ENCODE data around the gene MROH2A.
"Not testable (repeated sequence)": the region's sequence is repeated elsewhere in the genome, so short reads cannot be mapped to it uniquely, and the experiment has no call there.

MROH2A gene

DNA sequence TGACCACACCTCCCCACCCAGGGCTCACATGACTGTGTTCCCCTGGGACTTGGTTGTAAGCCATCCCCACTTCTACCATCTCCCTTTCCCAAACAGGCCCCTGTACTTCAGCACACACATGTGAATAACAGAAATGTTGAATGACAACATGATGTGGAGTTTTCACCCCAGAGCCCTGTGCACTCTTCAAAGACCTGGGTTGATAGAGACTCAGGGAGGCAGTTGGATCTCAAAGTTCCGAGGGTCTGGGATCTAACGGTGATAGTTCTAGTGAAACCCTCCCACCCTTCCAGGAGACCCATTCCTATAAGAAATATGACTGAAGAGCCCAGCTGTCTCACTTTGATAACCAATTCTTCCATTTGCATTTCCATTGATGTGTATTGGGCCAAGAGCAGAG, at the start of gene MROH2A:
MROH2A (plus strand) TSS at position 301 of the 400 bp plus-strand sequence. CDS start 1,029 bp downstream, outside the sequence.
- no peak for DNase-seq

GRCh38 chr2:233728723-233729301, 49.3 kb upstream of the MROH2A start, which contains the start of gene UGT1A3:
UGT1A3 (plus strand) TSS chr2:233729042; CDS start chr2:233729127, 85 bp downstream.
- no peak for DNase-seq

GRCh38 chr2:233736868-233737653, 41.1 kb upstream of the MROH2A start:
- not testable (repeated sequence) for DNase-seq

- DNase-seq = no peak
These were observed 37.3 kb upstream of the MROH2A start for GRCh38 chr2:233740870-233741269.

DNA sequence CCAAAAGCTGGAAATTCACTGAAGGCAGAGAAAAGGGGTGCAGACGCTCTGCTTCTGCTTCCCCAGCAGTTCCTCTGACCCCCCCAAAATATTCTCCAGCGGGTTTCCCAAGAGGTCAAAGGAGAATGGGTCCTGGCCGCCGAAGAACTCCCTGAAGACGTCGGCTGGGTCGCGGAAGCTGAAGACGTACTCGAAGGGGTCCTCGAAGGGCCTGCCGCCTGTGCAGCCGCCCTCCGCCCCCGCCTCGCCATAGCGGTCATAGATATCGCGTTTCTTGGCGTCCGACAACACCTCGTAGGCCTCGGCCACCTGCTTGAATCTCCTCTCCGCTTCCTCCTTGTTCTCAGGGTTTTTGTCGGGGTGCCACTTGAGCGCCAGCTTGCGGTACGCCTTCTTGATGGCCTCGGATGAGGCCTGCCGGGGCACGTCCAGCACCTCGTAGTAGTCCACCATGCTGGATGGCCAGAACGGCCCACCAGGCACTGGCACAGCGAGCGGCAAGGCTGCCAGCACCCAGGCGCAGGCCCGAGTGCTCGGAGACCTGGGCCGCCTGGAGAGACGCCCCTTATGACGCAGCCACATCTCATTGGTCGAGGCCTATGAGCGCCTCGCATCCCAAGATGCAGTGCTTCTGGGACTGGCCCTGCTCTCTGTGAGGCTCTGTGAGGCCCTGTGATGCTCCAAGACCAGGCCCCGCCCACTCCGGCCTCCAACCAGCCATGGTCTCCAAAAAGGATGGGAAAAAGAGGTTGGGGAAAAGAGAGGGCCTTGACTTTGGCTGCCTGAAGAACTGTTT, 34.5 kb upstream of the MROH2A start:
- no peak for DNase-seq

DNA sequence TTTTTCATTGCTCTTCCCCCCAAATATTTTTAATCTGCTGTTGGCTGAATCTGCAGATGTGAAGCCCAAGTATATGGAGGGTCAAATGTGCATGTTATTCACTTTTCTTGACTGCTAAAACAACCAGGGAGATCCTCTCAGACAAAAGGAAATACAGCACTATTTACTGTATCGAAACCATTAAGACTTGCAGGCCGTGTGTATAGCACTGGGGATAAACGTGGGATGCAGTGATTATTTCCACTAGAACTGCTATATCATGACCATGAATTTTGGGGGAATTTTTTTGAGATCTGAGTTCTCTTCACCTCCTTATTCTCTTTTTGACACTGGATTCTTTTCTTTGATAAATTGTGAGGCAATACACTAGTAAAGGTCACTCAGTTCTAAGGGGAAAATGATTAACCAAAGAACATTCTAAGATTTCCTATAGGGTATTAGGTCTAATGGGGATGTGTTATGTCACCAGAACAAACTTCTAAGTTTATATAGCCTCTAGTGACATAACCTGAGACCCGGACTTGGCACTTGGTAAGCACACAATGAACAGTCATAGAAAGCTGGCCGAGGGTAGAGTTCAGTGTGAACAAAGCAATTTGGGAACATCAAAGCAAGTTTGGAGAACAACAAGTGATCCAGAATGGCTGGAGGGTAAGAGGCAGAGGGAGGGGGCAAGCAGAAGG, 32.9 kb upstream of the MROH2A start:
- no peak for DNase-seq

GRCh38 chr2:233745838-233746237, 32.3 kb upstream of the MROH2A start:
- DNase-seq = not testable (repeated sequence)

DNA sequence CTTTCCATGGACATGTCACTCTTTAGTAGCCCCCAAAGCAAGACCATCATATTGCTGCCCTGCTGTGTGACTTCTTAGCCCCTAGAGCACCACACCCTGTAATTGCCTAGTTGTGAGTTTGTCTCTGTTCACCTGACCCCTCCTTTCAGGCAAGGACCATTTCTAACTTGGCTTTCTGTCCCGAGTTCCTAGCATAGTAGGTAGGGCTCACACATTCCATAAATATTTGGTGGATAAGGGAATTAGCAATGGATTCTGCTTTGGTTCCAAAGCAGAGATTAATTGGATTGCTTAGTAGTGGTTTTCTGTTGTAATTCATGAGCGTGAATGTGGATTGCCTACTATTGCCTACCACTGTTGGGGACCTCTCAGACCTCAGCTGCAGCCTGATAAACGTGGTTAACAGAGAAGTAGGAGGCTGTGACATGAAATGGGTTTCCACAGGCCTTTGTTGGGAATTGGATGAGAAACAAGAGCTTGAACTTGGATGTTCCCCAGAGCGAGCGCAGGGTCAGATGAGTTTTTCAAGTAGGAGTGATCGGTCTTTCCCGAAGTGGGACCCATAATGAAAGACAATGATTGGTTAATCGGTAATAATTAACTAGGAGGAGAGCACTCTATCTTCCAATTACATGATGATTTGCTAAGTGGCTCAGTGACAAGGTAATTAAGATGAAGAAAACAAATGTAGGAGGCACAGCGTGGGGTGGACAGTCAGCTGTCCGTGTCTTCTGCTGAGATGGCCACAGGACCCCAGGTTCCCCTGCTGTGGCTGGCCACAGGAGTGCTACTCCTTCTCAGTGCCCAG, 31.5 kb upstream of the MROH2A start:
- no peak for DNase-seq

DNA sequence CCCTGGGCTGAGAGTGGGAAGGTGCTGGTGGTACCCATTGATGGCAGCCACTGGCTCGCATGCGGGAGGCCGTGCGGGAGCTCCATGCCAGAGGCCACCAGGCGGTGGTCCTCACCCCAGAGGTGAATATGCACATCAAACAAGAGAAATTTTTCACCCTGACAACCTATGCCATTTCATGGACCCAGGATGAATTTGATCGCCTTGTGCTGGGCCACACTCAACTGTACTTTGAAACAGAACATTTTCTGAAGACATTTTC, 30.9 kb upstream of the MROH2A start:
- DNase-seq = no peak

DNA sequence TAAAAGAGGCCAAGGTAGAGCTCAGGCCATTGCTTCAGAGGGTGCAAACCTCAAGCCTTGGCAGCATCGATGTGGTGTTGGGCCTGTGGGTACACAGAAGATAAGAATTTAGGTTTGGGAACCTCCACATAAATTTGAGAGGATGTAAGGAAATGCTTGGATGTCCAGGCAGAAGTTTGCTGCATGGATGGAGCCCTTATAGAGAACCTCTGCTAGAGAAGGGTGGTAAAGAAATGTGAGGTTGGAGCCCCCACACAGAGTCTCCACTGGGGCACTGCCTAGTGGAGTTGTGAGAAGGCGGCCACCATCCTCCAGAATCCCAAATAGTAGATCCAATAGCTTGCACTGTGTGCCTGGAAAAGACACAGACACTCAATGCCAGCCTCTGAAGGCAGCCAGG, 27.4 kb upstream of the MROH2A start:
- not testable (repeated sequence) for DNase-seq

GRCh38 chr2:233751212-233752009, 26.7 kb upstream of the MROH2A start:
- not testable (repeated sequence) for DNase-seq

DNA sequence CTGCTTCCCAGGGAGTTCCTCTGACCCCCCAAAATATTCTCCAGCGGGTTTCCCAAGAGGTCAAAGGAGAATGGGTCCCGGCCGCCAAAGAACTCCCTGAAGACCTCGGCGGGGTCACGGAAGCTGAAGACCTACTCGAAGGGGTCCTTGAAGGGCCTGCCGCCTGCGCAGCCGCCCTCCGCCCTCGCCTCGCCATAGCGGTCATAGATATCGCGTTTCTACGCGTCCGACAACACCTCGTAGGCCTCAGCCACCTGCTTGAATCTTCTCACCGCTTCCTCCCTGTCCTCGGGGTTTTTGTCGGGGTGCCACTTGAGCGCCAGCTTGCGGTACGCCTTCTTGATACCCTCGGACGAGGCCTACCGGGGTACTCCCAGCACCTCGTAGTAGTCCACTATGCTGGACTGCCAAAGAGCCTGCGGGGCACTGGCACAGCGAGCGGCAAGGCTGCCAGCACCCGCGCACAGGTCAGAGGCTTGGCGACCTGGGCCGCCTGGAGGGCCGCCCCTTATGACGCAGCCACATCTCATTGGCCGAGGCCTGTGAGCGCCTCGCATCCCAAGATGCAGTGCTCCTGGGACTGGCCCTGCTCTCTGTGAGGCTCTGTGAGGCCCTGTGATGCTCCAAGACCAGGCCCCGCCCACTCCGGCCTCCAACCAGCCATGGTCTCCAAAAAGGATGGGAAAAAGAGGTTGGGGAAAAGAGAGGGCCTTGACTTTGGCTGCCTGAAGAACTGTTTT, 23.1 kb upstream of the MROH2A start:
- DNase-seq = no peak

- no peak for DNase-seq
These were observed 21.6 kb upstream of the MROH2A start for GRCh38 chr2:233756429-233757081.

DNA sequence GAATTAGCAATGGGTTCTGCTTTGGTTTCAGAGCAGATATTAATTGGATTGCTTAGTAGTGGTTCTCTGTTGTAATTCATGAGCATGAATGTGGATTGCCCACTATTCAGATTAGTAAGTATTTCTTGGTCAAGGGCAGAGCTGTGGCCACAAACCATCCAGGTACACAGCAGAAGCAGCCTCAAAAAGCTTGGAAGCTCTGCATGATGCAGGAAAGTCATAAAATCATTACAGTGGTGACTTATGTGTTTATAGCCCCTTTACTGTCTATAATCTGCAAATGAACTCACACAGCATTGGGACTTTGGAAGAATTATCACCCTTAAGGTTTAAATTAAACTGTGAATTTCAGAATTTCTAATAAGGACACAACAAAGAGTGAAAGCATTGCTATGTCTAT, 20.0 kb upstream of the MROH2A start:
- DNase-seq = no peak

GRCh38 chr2:233758849-233759248, 19.3 kb upstream of the MROH2A start:
- no peak for DNase-seq

- no peak for DNase-seq
These were observed 18.1 kb upstream of the MROH2A start, which contains the start of gene UGT1A1 for GRCh38 chr2:233760043-233760442. UGT1A1 (plus strand) TSS chr2:233760270; CDS start chr2:233760288, 18 bp downstream.

DNA sequence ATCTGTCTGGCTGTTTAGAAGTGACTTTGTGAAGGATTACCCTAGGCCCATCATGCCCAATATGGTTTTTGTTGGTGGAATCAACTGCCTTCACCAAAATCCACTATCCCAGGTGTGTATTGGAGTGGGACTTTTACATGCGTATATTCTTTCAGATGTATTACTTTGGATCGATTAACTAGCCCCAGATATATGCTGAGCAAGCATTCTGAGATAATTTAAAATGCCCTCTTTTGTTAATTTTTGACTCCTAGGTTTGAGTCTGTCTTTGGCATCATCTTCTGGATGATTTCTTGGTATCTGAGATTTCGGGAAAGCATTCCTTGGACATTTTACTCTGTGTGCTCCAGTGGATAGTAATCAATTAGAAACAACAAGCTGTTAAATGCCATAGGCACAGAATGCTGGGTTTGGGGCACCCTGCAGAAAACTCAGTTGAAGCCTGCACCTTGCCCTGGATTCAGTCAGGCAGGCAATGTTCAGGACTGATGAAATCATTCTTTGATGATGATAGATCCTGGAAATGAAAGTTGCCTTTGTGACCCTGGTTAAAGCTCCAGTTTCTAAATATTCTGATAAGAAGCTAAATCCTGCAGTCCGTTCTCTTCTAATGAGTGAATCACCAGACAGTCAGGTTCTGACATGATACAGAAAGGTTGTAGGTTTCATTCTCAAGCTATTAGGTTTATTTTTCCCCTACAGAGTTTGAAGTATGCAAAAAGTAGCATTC, 16.9 kb upstream of the MROH2A start:
- DNase-seq = no peak

GRCh38 chr2:233764264-233764663, 13.9 kb upstream of the MROH2A start:
- no peak for DNase-seq

GRCh38 chr2:233764761-233765160, 13.4 kb upstream of the MROH2A start:
- no peak for DNase-seq

All from cerebellar nuclear complex (tissue), 1 donor.